HepG2 (cell line): ENCODE measurements around the gene SPATA32.
A peak's percentile ranks its signal among the peaks of the same experiment; 100 is the strongest.

Source experiments
- NONO ChIP-seq, 2 experiments: fragments of 450-650 bp in 1 of 2; sonication (generic) in 1 of 2; formaldehyde crosslinking in 1 of 2; IDR thresholded peaks in 1 of 2; conservative IDR thresholded peaks in 1 of 2; 2 replicates each; pipeline versions ENCODE4 v1.6.1 to v1.8.0; 2017 to 2022; ENCODE audit warnings: mild to moderate bottlenecking in 1 of 2, missing genetic modification reagents in 1 of 2, moderate library complexity in 1 of 2
- POLR2AphosphoS5 ChIP-seq: IDR thresholded peaks from 2 replicates; pipeline ENCODE4 v1.6.1; 2012; ENCODE audit warnings: low read depth, low read length
- SMAD1 ChIP-seq: sonication (generic); formaldehyde crosslinking; IDR thresholded peaks from 2 replicates; pipeline ENCODE4 v1.4.0; 2020; ENCODE audit warnings: missing genetic modification reagents, low read depth, mild to moderate bottlenecking, borderline replicate concordance
- ZBTB3 ChIP-seq: sonication (generic); formaldehyde crosslinking; IDR thresholded peaks from 2 replicates; pipeline ENCODE4 v1.4.0; 2020; ENCODE audit warnings: low read depth, mild to moderate bottlenecking, moderate library complexity, missing genetic modification reagents, borderline replicate concordance
- ZZZ3 ChIP-seq: sonication (generic); formaldehyde crosslinking; IDR thresholded peaks from 2 replicates; pipeline ENCODE4 v1.4.0; 2020; ENCODE audit warnings: missing genetic modification reagents, mild to moderate bottlenecking, borderline replicate concordance
- TF ChIP-seq, protein P1 (sequence below): sonication (generic); formaldehyde crosslinking; IDR thresholded peaks from 2 replicates; pipeline ENCODE4 v1.5.0; 2020; ENCODE audit warnings: mild to moderate bottlenecking, missing genetic modification reagents, moderate library complexity

DNA sequence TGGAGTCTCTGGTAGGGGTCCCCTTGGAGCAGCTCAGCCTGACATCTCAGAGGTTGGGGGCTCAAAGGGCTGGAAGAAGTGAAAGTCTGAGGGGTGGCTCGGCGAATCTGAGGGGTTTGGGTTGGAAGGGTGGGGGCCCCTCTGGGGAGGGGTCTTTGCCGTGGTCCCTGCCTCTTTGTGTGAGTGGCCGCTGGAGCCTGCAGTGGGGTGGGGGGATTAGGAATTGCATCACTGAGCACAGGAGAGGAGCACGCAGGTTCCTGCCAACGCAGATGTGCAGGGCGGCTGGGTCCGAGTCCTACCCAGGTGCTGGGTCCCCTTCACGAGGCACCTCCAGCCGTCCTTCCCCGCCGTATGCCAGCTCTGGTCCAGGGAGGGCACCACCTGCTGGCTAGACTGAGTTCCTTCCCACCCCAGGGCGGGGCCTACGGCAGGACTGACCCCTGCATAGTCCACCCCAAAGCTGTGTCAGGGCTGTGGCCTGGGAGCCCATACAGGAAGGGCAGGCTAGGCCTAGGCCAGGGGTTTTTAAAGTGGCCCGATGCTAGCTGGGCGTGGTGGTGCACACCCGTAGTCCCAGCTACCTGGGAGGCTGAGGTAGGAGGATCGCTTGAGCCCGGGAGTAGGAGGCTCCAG, 30.3 kb downstream of the SPATA32 start:
- TF ChIP-seq ZZZ3 (no peak), ZBTB3 (CRISPR knock-in tag) (no peak), POLR2AphosphoS5 (no peak), NONO (IDR thresholded peaks at IDR 0.05) (no peak), NONO (CRISPR knock-in tag; conservative IDR thresholded peaks at IDR 0.05) (0 out of 2 replicates have a peak, but pooled peaks have one; percentile 52), SMAD1 (CRISPR knock-in tag) (peak; percentile 82; the same call in 1 of the 2 replicates)
- TF ChIP-seq, protein P1, sequence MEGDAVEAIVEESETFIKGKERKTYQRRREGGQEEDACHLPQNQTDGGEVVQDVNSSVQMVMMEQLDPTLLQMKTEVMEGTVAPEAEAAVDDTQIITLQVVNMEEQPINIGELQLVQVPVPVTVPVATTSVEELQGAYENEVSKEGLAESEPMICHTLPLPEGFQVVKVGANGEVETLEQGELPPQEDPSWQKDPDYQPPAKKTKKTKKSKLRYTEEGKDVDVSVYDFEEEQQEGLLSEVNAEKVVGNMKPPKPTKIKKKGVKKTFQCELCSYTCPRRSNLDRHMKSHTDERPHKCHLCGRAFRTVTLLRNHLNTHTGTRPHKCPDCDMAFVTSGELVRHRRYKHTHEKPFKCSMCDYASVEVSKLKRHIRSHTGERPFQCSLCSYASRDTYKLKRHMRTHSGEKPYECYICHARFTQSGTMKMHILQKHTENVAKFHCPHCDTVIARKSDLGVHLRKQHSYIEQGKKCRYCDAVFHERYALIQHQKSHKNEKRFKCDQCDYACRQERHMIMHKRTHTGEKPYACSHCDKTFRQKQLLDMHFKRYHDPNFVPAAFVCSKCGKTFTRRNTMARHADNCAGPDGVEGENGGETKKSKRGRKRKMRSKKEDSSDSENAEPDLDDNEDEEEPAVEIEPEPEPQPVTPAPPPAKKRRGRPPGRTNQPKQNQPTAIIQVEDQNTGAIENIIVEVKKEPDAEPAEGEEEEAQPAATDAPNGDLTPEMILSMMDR, result peak; percentile 92
